Aorta (tissue), 5 donors: ENCODE results near the gene CRYGN. TPM values are rescaled to one million over a fixed set of nuclear protein-coding genes. Genes with fewer than 3 reads are reported as not detected.

Experiments used
- ATAC-seq: fragments of 200-7000 bp; cut with Tn5 transposase; one replicate; pipeline ENCODE4 v1.9.1; 2022; ENCODE audit warnings: moderate library complexity; ENCODE audit not compliant: low FRiP score
- DNase-seq, 2 donors: peaks; one replicate each; pipeline ENCODE4 v3.0.0-alpha.2; 2020
- H3K27ac ChIP-seq, 2 donors: one replicate each; pipeline ENCODE4 v1.5.1; 2013; ENCODE audit warnings: low read length in 2 of 2, mild to moderate bottlenecking in 2 of 2, moderate library complexity in 2 of 2, control low read depth in 1 of 2, inconsistent platforms in 1 of 2, low read depth in 1 of 2
- H3K27me3 ChIP-seq, 2 donors: one replicate each; pipeline ENCODE4 v1.6.1; 2013; ENCODE audit warnings: control low read depth in 1 of 2, low read length in 1 of 2, mild to moderate bottlenecking in 1 of 2, moderate library complexity in 1 of 2; ENCODE audit not compliant: insufficient read depth in 2 of 2, control insufficient read depth in 1 of 2
- H3K36me3 ChIP-seq, 2 donors: one replicate each; pipeline ENCODE4 v1.6.1; 2013; ENCODE audit warnings: control low read depth in 1 of 2, low read length in 1 of 2, mild to moderate bottlenecking in 1 of 2; ENCODE audit not compliant: insufficient read depth in 2 of 2, control insufficient read depth in 1 of 2
- H3K4me1 ChIP-seq, 2 donors: one replicate each; pipeline ENCODE4 v1.6.1; 2013; ENCODE audit warnings: low read length in 2 of 2, control low read depth in 1 of 2, mild to moderate bottlenecking in 1 of 2, moderate library complexity in 1 of 2; ENCODE audit not compliant: insufficient read depth in 2 of 2, control insufficient read depth in 1 of 2
- H3K4me3 ChIP-seq, 2 donors: one replicate each; pipeline ENCODE4 v1.5.1; 2013; ENCODE audit warnings: low read length in 2 of 2, control low read depth in 1 of 2, mild to moderate bottlenecking in 1 of 2
- H3K9me3 ChIP-seq: one replicate; pipeline ENCODE4 v1.6.1; 2013; ENCODE audit warnings: mild to moderate bottlenecking, low read length; ENCODE audit not compliant: control insufficient read depth
- WGBS, 2 donors: extraction: QIAGEN DNeasy Blood & Tissue Kit; methylation state at CpG; one replicate each; pipeline ENCODE4 v1.1.7; 2013; 5-methylcytosine and 5-hydroxymethylcytosine counted together
- intact Hi-C, 2 donors: fragments of 100-400 bp; cut with DNase I; formaldehyde crosslinking; loops; one replicate each; pipeline versions ENCODE4 v1.14.2 to v1.15.0; 2022
- polyA plus RNA-seq, 2 donors: library from polyadenylated mRNA; stranded (reverse); fragments of 200-250 nt; gene quantifications; one replicate each; pipeline ENCODE4 v1.2.3, GENCODE V29; 2013
- total RNA-seq, 2 donors: library from RNA; stranded (reverse); fragmentation: NEBNext Ultra II Directional; extraction: Animal tissue kit (Norgen Biotek cat#: 25700); gene quantifications; one replicate each; pipeline ENCODE4 v1.2.1, GENCODE V29; 2021
- donor health status: healthy with polysubstance abuse.
- donor health status: Bipolar disorder and iron deficiency.
- donor health status: DM: no; HTN: no; CAD: no.
- donor health status: DM: no; HTN: no; CAD: no.
- donor health status: DM: yes; HTN: yes; CAD: no.

CRYGN gene
- total and polyA plus RNA-seq, 4 donors, result 0.56 to 1.7 (median 1.1) TPM

GRCh38 chr7:151437866-151438516 is 1.9 kb downstream of the CRYGN start:
- intact Hi-C loops, result no loop called here
- no peaks in the 10 kb centered on the region for H3K36me3 ChIP-seq
- peak overlapping the region in 1 of 2 donors; percentile 5 for H3K27ac ChIP-seq
- no peak overlapping the region for H3K4me3 ChIP-seq
- no peak for ATAC-seq
- no peaks in the 10 kb centered on the region for H3K9me3 ChIP-seq
- WGBS, 2 donors, result 93% methylated on average over 23 of the region's 23 CpGs
- no peaks in the 10 kb centered on the region for H3K4me1 ChIP-seq
- DNase-seq, result no peak
- H3K27me3 ChIP-seq, result no peaks in the 10 kb centered on the region

- Histone ChIP-seq H3K4me1 (no peaks in the 10 kb centered on the region), H3K4me3 (no peak overlapping the region), H3K36me3 (no peaks in the 10 kb centered on the region), H3K27me3 (no peaks in the 10 kb centered on the region), H3K9me3 (no peaks in the 10 kb centered on the region), H3K27ac (peak overlapping the region in 1 of 2 donors; percentile 77)
- 70 to 80% methylated on average over 13 of the region's 13 CpGs for WGBS, 2 donors
- peak in 1 of 2 donors; percentile 53 for DNase-seq
- intact Hi-C loops, result no loop called here
- ATAC-seq, result no peak
Observed at GRCh38 chr7:151437159-151437553, 2.8 kb downstream of the CRYGN start.

- intact Hi-C loops, result no loop called here
- DNase-seq, result peak; percentile 79 to 91
- H3K27ac ChIP-seq, result peak overlapping the region; percentile 77 to 78
Observed at GRCh38 chr7:151436446-151437158, 3.3 kb downstream of the CRYGN start.

GRCh38 chr7:151435971-151436370 is 4.0 kb downstream of the CRYGN start:
- no peaks in the 10 kb centered on the region for H3K27me3 ChIP-seq
- DNase-seq (no peak), ATAC-seq (no peak)
- H3K27ac ChIP-seq, result peak overlapping the region in 1 of 2 donors; percentile 66
- 77 to 84% methylated on average over 14 to 15 of the region's 15 CpGs for WGBS, 2 donors
- no peak overlapping the region for H3K4me3 ChIP-seq
- no peaks in the 10 kb centered on the region for H3K4me1 ChIP-seq
- H3K9me3 ChIP-seq, result no peaks in the 10 kb centered on the region
- intact Hi-C loops, result no loop called here
- no peaks in the 10 kb centered on the region for H3K36me3 ChIP-seq

More at GRCh38 chr7:151436446-151437158, 3.3 kb downstream of the CRYGN start:
- H3K27me3 ChIP-seq, result no peaks in the 10 kb centered on the region
- WGBS, 2 donors, result 6 to 11% methylated on average over 9 of the region's 9 CpGs
- no peaks in the 10 kb centered on the region for H3K4me1 ChIP-seq
- no peaks in the 10 kb centered on the region for H3K36me3 ChIP-seq
- peak; percentile 71 for ATAC-seq
- no peak overlapping the region for H3K4me3 ChIP-seq
- no peaks in the 10 kb centered on the region for H3K9me3 ChIP-seq

GRCh38 chr7:151435103-151435916 is 4.6 kb downstream of the CRYGN start:
- Histone ChIP-seq H3K27me3 (no peaks in the 10 kb centered on the region), H3K4me3 (no peak overlapping the region), H3K4me1 (no peaks in the 10 kb centered on the region), H3K9me3 (no peaks in the 10 kb centered on the region), H3K36me3 (no peaks in the 10 kb centered on the region), H3K27ac (no peak overlapping the region)
- DNase-seq (no peak), ATAC-seq (no peak)
- intact Hi-C loops, result no loop called here
- WGBS, 2 donors, result 48 to 54% methylated on average over 18 to 20 of the region's 20 CpGs

GRCh38 chr7:151434549-151434948 is 5.4 kb downstream of the CRYGN start:
- H3K36me3 ChIP-seq, result no peaks in the 10 kb centered on the region
- no peak for DNase-seq
- 86 to 88% methylated on average over 4 of the region's 4 CpGs for WGBS, 2 donors
- no peaks in the 10 kb centered on the region for H3K9me3 ChIP-seq
- intact Hi-C loops, result no loop called here
- H3K4me1 ChIP-seq, result no peaks in the 10 kb centered on the region
- H3K27me3 ChIP-seq, result no peaks in the 10 kb centered on the region
- H3K27ac ChIP-seq, result no peak overlapping the region
- ATAC-seq, result no peak
- no peak overlapping the region for H3K4me3 ChIP-seq

- WGBS, 2 donors, result 94 to 96% methylated on average over 15 of the region's 15 CpGs
- no peaks in the 10 kb centered on the region for H3K9me3 ChIP-seq
- ATAC-seq (no peak), DNase-seq (no peak)
- H3K36me3 ChIP-seq, result no peaks in the 10 kb centered on the region
- no peaks in the 10 kb centered on the region for H3K4me1 ChIP-seq
- no peaks in the 10 kb centered on the region for H3K27me3 ChIP-seq
- intact Hi-C loops, result no loop called here
- H3K27ac ChIP-seq, result no peak overlapping the region
- H3K4me3 ChIP-seq, result no peak overlapping the region
Observed at GRCh38 chr7:151433721-151434400, 6.1 kb downstream of the CRYGN start.

GRCh38 chr7:151432658-151433521 is 7.1 kb downstream of the CRYGN start:
- WGBS, 2 donors, result 81 to 83% methylated on average over 14 of the region's 14 CpGs
- H3K27ac ChIP-seq, result no peak overlapping the region
- no peaks in the 10 kb centered on the region for H3K4me1 ChIP-seq
- no peaks in the 10 kb centered on the region for H3K27me3 ChIP-seq
- intact Hi-C loops, result no loop called here
- no peak for DNase-seq
- ATAC-seq, result no peak
- no peaks in the 10 kb centered on the region for H3K36me3 ChIP-seq
- no peaks in the 10 kb centered on the region for H3K9me3 ChIP-seq
- H3K4me3 ChIP-seq, result no peak overlapping the region
